Testis (tissue), 2 donors: ENCODE results near the gene AUTS2.

Source experiments
- CTCF ChIP-seq, 3 experiments: fragments of 450-650 bp in 2 of 3; fragments of 200-600 bp in 1 of 3; sonication (generic) in 1 of 3; IDR thresholded peaks; one replicate each; pipeline ENCODE4 v1.5.1; 2016 to 2019; ENCODE audit warnings: antibody characterized with exemption in 3 of 3, mild to moderate bottlenecking in 2 of 3, moderate library complexity in 1 of 3
- POLR2A ChIP-seq: fragments of 450-650 bp; IDR thresholded peaks from one replicate; pipeline ENCODE4 v1.6.1; 2017; ENCODE audit warnings: antibody characterized with exemption, mild to moderate bottlenecking, moderate library complexity

GRCh38 chr7:70470746-70471145 lies 872.5 kb downstream of the AUTS2 start:
- TF ChIP-seq CTCF (IDR thresholded peaks at IDR 0.05) = no peak
- TF ChIP-seq POLR2A = no peak
